Heart right ventricle (tissue), 16 donors: ENCODE data around the gene UBE2J2. TPM values are rescaled to one million over a fixed set of nuclear protein-coding genes. Genes with fewer than 3 reads are reported as not detected.
A peak's percentile ranks its signal among the peaks of the same experiment; 100 is the strongest.

Experiments
- ATAC-seq, 8 donors: fragments of 200-7000 bp; cut with Tn5 transposase; one replicate each; pipeline ENCODE4 v1.9.1; 2020; ENCODE audit warnings: mild to moderate bottlenecking in 8 of 8, moderate library complexity in 8 of 8, moderate number of reproducible peaks in 1 of 8
- DNase-seq, 2 donors: peaks; one replicate each; pipeline ENCODE4 v3.0.0-alpha.2; 2020
- H3K27ac ChIP-seq, 10 donors: fragments of 200-600 bp; sonication (generic) in 2 of 10; one replicate each; pipeline versions ENCODE4 v1.5.0 to v1.8.0; 2020 to 2022; ENCODE audit warnings: mild to moderate bottlenecking in 3 of 10
- H3K27me3 ChIP-seq, 7 donors: fragments of 200-600 bp; one replicate each; pipeline ENCODE4 v1.8.0; 2021 to 2022; ENCODE audit warnings: mild to moderate bottlenecking in 2 of 7
- H3K36me3 ChIP-seq, 9 donors: fragments of 200-600 bp; sonication (generic) in 1 of 9; one replicate each; pipeline versions ENCODE4 v1.5.0 to v1.8.0; 2020 to 2022; ENCODE audit warnings: mild to moderate bottlenecking in 2 of 9
- H3K4me1 ChIP-seq, 9 donors: fragments of 200-600 bp; sonication (generic) in 1 of 9; one replicate each; pipeline versions ENCODE4 v1.5.0 to v1.8.0; 2020 to 2022; ENCODE audit warnings: mild to moderate bottlenecking in 4 of 9
- H3K4me3 ChIP-seq, 10 donors: fragments of 200-600 bp; sonication (generic) in 2 of 10; one replicate each; pipeline versions ENCODE4 v1.5.0 to v1.8.0; 2020 to 2022; ENCODE audit warnings: mild to moderate bottlenecking in 7 of 10, moderate library complexity in 2 of 10
- H3K9me3 ChIP-seq, 11 donors: fragments of 200-600 bp in 10 of 11; sonication (generic) in 2 of 11; one replicate each; pipeline versions ENCODE4 v1.5.0 to v1.8.0; 2013 to 2022; ENCODE audit warnings: mild to moderate bottlenecking in 2 of 11, control low read depth in 1 of 11, moderate library complexity in 1 of 11
- CTCF ChIP-seq, 9 donors: fragments of 200-600 bp; sonication (generic) in 2 of 9; IDR thresholded peaks; one replicate each; pipeline versions ENCODE4 v1.5.0 to v1.8.0; 2021 to 2022; ENCODE audit warnings: antibody characterized with exemption in 9 of 9, mild to moderate bottlenecking in 5 of 9, moderate library complexity in 1 of 9
- WGBS, 2 donors: extraction: QIAGEN DNeasy Blood & Tissue Kit; methylation state at CpG; one replicate each; pipeline ENCODE4 v1.1.7; 2013; ENCODE audit warnings: inconsistent platforms in 1 of 2; 5-methylcytosine and 5-hydroxymethylcytosine counted together
- intact Hi-C, 10 donors: fragments of 100-400 bp; cut with DNase I; formaldehyde crosslinking; loops; one replicate each; pipeline versions ENCODE4 v1.11.1 to v1.14.2; 2022
- polyA plus RNA-seq, 2 donors: library from polyadenylated mRNA; stranded (reverse); fragments of 200-250 nt; gene quantifications; one replicate each; pipeline ENCODE4 v1.2.3, GENCODE V29; 2013
- total RNA-seq, 10 donors: library from RNA; stranded (reverse); fragmentation: NEBNext Ultra II Directional in 3 of 10; extraction: Animal tissue kit (Norgen Biotek cat#: 25700) in 3 of 10; gene quantifications; one replicate each; pipeline versions ENCODE4 v1.2.1 to v1.2.4, GENCODE V29; 2021 to 2023
- donor health status: Arrhythmogenic right ventricular cardiomyopathy.
- donor health status: ischemic (EF 13 %, LVEDD 7.1; RV severe dilation, severe dysfunction).
- donor health status: healthy with polysubstance abuse.
- donor health status: DM: no; HTN: yes; CAD: no.
- donor health status: DM: no; HTN: no; CAD: no.
- donor health status: ischemic (EF 25% LVEDD 6.9; RV normal size, moderate dysfunction).
- donor health status: ischemic (EF 25% LVEDD 5.7; RV mildly dilated, moderate dysfunction).
- donor health status: healthy.
- donor health status: DM: yes; HTN: yes; CAD: no.
- donor health status: Ischemic cardiomyopathy.
- donor health status: ischemic (EF 35%, LVEDD 5.7; RV mildly dilated, moderate dysfunction).
- donor health status: nonischemic (EF 11% LVEDD 7.7; RV severe dilation, severe dysfunction).
- donor health status: DM: yes; HTN: yes; CAD: no.
- donor health status: PGD.
- donor health status: ischemic (EF 29% LVEDD 5.4; RV normal size, mild dysfunction).
- donor health status: nonischemic (EF 23%, LVEDD 6.1; RV moderate dilation, normal function).

UBE2J2 gene
- total and polyA plus RNA-seq, 12 donors = 23.5 to 44.1 (median 30.5) TPM

GRCh38 chr1:1307923-1308755 is 34.5 kb upstream of the UBE2J2 start, which contains the start of the genes ACAP3 and PUSL1:
TSS of gene ACAP3 (minus strand) at chr1:1307930. CDS start at chr1:1307815, 115 bp downstream.
TSS of gene PUSL1 (plus strand) at chr1:1308597. CDS start at chr1:1308644, 47 bp downstream.
- Histone ChIP-seq H3K4me1 (peaks cover 27 to 54% (median 50%) of the 10 kb centered on the region in 9 donors), H3K9me3 (no peaks in the 10 kb centered on the region), H3K4me3 (peak within 1 kb of the TSS; percentile 75 to 99 (median 88)), H3K36me3 (peaks cover 0 to 36% (median 18%) of the 10 kb centered on the region in 9 donors), H3K27me3 (no peaks in the 10 kb centered on the region), H3K27ac (peak within 1 kb of the TSS; percentile 93 to 100 (median 98))
- intact Hi-C loops = loop anchor here in 2 of 10 donors (5.0 kb wide), 1 partner anchor 39 kb away; the partner anchor contains the start of gene DVL1 (in 2 of the 2)
- peak; percentile 86 to 89 for DNase-seq
- 0% methylated on average over 105 to 121 of the region's 131 CpGs for WGBS, 2 donors
- ATAC-seq = peak; percentile 65 to 83 (median 76)
- peak in 5 of 9 donors; percentile 4 to 31 (median 18) for TF ChIP-seq CTCF (IDR thresholded peaks at IDR 0.05)

- Histone ChIP-seq H3K36me3 (peaks cover 0 to 28% (median 12%) of the 10 kb centered on the region in 9 donors), H3K4me3 (peak overlapping the region; percentile 47 to 99 (median 82)), H3K4me1 (peaks cover 27 to 54% (median 50%) of the 10 kb centered on the region in 9 donors), H3K27ac (peak overlapping the region; percentile 93 to 100 (median 98)), H3K27me3 (no peaks in the 10 kb centered on the region), H3K9me3 (no peaks in the 10 kb centered on the region)
- WGBS, 2 donors = 1% methylated on average over 48 to 83 of the region's 83 CpGs
- no peak for TF ChIP-seq CTCF (IDR thresholded peaks at IDR 0.05)
- peak in 2 of 8 donors; percentile 0 to 2 for ATAC-seq
- DNase-seq = peak; percentile 48 to 59
- intact Hi-C loops = loop anchor here in 2 of 10 donors (5.0 kb wide), 1 partner anchor 40 kb away; the partner anchor contains the start of gene DVL1 (in 2 of the 2)
Measured at GRCh38 chr1:1307261-1307922, 33.7 kb upstream of the UBE2J2 start.

GRCh38 chr1:1306661-1307260 is 33.1 kb upstream of the UBE2J2 start:
- WGBS, 2 donors = 34 to 38% methylated on average over 27 of the region's 27 CpGs
- no peak for DNase-seq
- no peaks in the 10 kb centered on the region for H3K9me3 ChIP-seq
- peak overlapping the region in 8 of 10 donors; percentile 93 to 100 (median 98) for H3K27ac ChIP-seq
- H3K4me1 ChIP-seq = peaks cover 27 to 54% (median 50%) of the 10 kb centered on the region in 9 donors
- TF ChIP-seq CTCF (IDR thresholded peaks at IDR 0.05) = no peak
- no peaks in the 10 kb centered on the region for H3K27me3 ChIP-seq
- H3K36me3 ChIP-seq = peaks cover 0 to 22% (median 9%) of the 10 kb centered on the region in 9 donors
- peak overlapping the region; percentile 47 to 99 (median 82) for H3K4me3 ChIP-seq
- intact Hi-C loops = loop anchor here in 2 of 10 donors (5.0 kb wide), 1 partner anchor 41 kb away; the partner anchor contains the start of gene DVL1 (in 2 of the 2)
- no peak for ATAC-seq
